Vagina (tissue), 2 donors: ENCODE measurements around the gene NDUFA3.

Experiments
- CTCF ChIP-seq, 3 experiments: fragments of 450-650 bp in 2 of 3; fragments of 200-600 bp in 1 of 3; sonication (generic) in 1 of 3; IDR thresholded peaks; one replicate each; pipeline ENCODE4 v1.5.1; 2017 to 2019; ENCODE audit warnings: antibody characterized with exemption in 3 of 3, mild to moderate bottlenecking in 2 of 3, moderate library complexity in 2 of 3
- POLR2AphosphoS5 ChIP-seq, 2 donors: sonication (generic); formaldehyde crosslinking; IDR thresholded peaks; one replicate each; pipeline ENCODE4 v1.9.0; 2017; ENCODE audit warnings: antibody characterized with exemption in 2 of 2, mild to moderate bottlenecking in 2 of 2, low read depth in 1 of 2; ENCODE audit not compliant: insufficient read depth in 1 of 2

- TF ChIP-seq CTCF (IDR thresholded peaks at IDR 0.05) (no peak), POLR2AphosphoS5 (IDR thresholded peaks at IDR 0.05; ENCODE audit: insufficient read depth in 1 of 2, low read depth in 1 of 2) (no peak)
Measured at GRCh38 chr19:54096617-54097106, 6.0 kb upstream of the NDUFA3 start.
